NB4 (cell line): ENCODE data around the gene PRRC2C.

Experiments
- CTCF ChIP-seq: IDR thresholded peaks from one replicate; pipeline ENCODE4 v1.5.1; 2012; ENCODE audit warnings: low read depth, low read length
- MYC ChIP-seq: IDR thresholded peaks from 2 replicates; pipeline ENCODE4 v1.6.1; 2011; ENCODE audit warnings: low read depth, low read length
- POLR2A ChIP-seq: IDR thresholded peaks from 2 replicates; pipeline ENCODE4 v1.6.1; 2011; ENCODE audit warnings: mild to moderate bottlenecking; ENCODE audit not compliant: insufficient read length; ENCODE audit errors: extremely low read depth

- TF ChIP-seq CTCF (no peak), POLR2A (no peak), MYC (no peak)
These were observed 155.9 kb downstream of the PRRC2C start for GRCh38 chr1:171641076-171641864.
